IPS-20b (cell line): ENCODE measurements around the gene LTC4S.

Experiments
- H3K27ac ChIP-seq: one replicate; pipeline ENCODE4 v1.5.1; 2013; ENCODE audit warnings: low read length
- H3K27me3 ChIP-seq: 2 replicates; pipeline ENCODE4 v1.6.1; 2013; ENCODE audit warnings: mild to moderate bottlenecking, low read length, inconsistent platforms; ENCODE audit not compliant: insufficient read depth
- H3K36me3 ChIP-seq: 2 replicates; pipeline ENCODE4 v1.6.1; 2013; ENCODE audit warnings: low read depth, mild to moderate bottlenecking, inconsistent platforms, low read length, moderate library complexity; ENCODE audit not compliant: insufficient read depth
- H3K4me1 ChIP-seq: 2 replicates; pipeline ENCODE4 v1.6.1; 2013; ENCODE audit warnings: mild to moderate bottlenecking, control low read depth, inconsistent platforms, low read length, moderate library complexity; ENCODE audit not compliant: insufficient read depth
- H3K4me3 ChIP-seq: 2 replicates; pipeline ENCODE4 v1.5.1; 2013; ENCODE audit warnings: mild to moderate bottlenecking, low read length, inconsistent platforms
- H3K9ac ChIP-seq: 2 replicates; pipeline ENCODE4 v1.6.1; 2013; ENCODE audit warnings: low read depth, mild to moderate bottlenecking, inconsistent platforms, low read length, moderate library complexity
- H3K9me3 ChIP-seq: 2 replicates; pipeline ENCODE4 v1.6.1; 2013; ENCODE audit warnings: mild to moderate bottlenecking, low read depth, low read length, inconsistent platforms; ENCODE audit not compliant: insufficient read depth

LTC4S gene

GRCh38 chr5:179762781-179763176, 31.0 kb upstream of the LTC4S start:
- Histone ChIP-seq H3K36me3 (peaks cover 29% of the 10 kb centered on the region), H3K4me1 (peaks cover 21% of the 10 kb centered on the region), H3K9me3 (no peaks in the 10 kb centered on the region), H3K27me3 (no peaks in the 10 kb centered on the region), H3K9ac (no peak overlapping the region), H3K27ac (no peak overlapping the region), H3K4me3 (no peak overlapping the region)

GRCh38 chr5:179763215-179763945, 30.4 kb upstream of the LTC4S start:
- Histone ChIP-seq H3K9me3 (no peaks in the 10 kb centered on the region), H3K4me3 (no peak overlapping the region), H3K36me3 (peaks cover 34% of the 10 kb centered on the region), H3K27me3 (no peaks in the 10 kb centered on the region), H3K9ac (no peak overlapping the region; the same call in 1 of the 2 replicates), H3K27ac (no peak overlapping the region), H3K4me1 (peaks cover 21% of the 10 kb centered on the region)

- Histone ChIP-seq H3K36me3 (peaks cover 41% of the 10 kb centered on the region), H3K9me3 (no peaks in the 10 kb centered on the region), H3K27ac (no peak overlapping the region), H3K27me3 (no peaks in the 10 kb centered on the region), H3K4me1 (peaks cover 21% of the 10 kb centered on the region), H3K9ac (no peak overlapping the region), H3K4me3 (no peak overlapping the region)
These were observed 29.7 kb upstream of the LTC4S start for GRCh38 chr5:179764056-179764455.

- Histone ChIP-seq H3K4me1 (peaks cover 18% of the 10 kb centered on the region), H3K27me3 (no peaks in the 10 kb centered on the region), H3K27ac (no peak overlapping the region), H3K9me3 (no peaks in the 10 kb centered on the region), H3K9ac (no peak overlapping the region), H3K36me3 (peaks cover 55% of the 10 kb centered on the region), H3K4me3 (no peak overlapping the region)
These were observed 28.4 kb upstream of the LTC4S start for GRCh38 chr5:179765400-179765799.

- Histone ChIP-seq H3K9ac (no peak overlapping the region), H3K4me1 (peaks cover 18% of the 10 kb centered on the region), H3K36me3 (peaks cover 62% of the 10 kb centered on the region), H3K27ac (no peak overlapping the region), H3K4me3 (no peak overlapping the region), H3K9me3 (no peaks in the 10 kb centered on the region), H3K27me3 (no peaks in the 10 kb centered on the region)
These were observed 27.6 kb upstream of the LTC4S start for GRCh38 chr5:179766021-179766725.

GRCh38 chr5:179766726-179767455, 26.9 kb upstream of the LTC4S start:
- H3K4me1 ChIP-seq, result peaks cover 18% of the 10 kb centered on the region
- H3K27ac ChIP-seq, result no peak overlapping the region
- no peaks in the 10 kb centered on the region for H3K27me3 ChIP-seq
- no peak overlapping the region for H3K9ac ChIP-seq
- no peak overlapping the region for H3K4me3 ChIP-seq
- peaks cover 69% of the 10 kb centered on the region for H3K36me3 ChIP-seq
- H3K9me3 ChIP-seq, result no peaks in the 10 kb centered on the region

- no peak overlapping the region for H3K9ac ChIP-seq
- no peaks in the 10 kb centered on the region for H3K27me3 ChIP-seq
- no peak overlapping the region for H3K4me3 ChIP-seq
- H3K4me1 ChIP-seq, result peaks cover 12% of the 10 kb centered on the region
- no peaks in the 10 kb centered on the region for H3K9me3 ChIP-seq
- H3K36me3 ChIP-seq, result peaks cover 77% of the 10 kb centered on the region
- H3K27ac ChIP-seq, result no peak overlapping the region
These were observed 26.2 kb upstream of the LTC4S start for GRCh38 chr5:179767496-179768100.

- Histone ChIP-seq H3K27ac (no peak overlapping the region), H3K9me3 (no peaks in the 10 kb centered on the region), H3K27me3 (no peaks in the 10 kb centered on the region), H3K9ac (no peak overlapping the region), H3K4me3 (no peak overlapping the region), H3K4me1 (peaks cover 4% of the 10 kb centered on the region), H3K36me3 (peaks cover 84% of the 10 kb centered on the region)
These were observed 25.3 kb upstream of the LTC4S start for GRCh38 chr5:179768326-179769085.

- no peaks in the 10 kb centered on the region for H3K9me3 ChIP-seq
- H3K9ac ChIP-seq, result no peak overlapping the region
- H3K4me3 ChIP-seq, result no peak overlapping the region
- H3K27me3 ChIP-seq, result no peaks in the 10 kb centered on the region
- H3K36me3 ChIP-seq, result peaks cover 92% of the 10 kb centered on the region
- no peak overlapping the region for H3K27ac ChIP-seq
- no peaks in the 10 kb centered on the region; the same call in 1 of the 2 replicates for H3K4me1 ChIP-seq
These were observed 24.5 kb upstream of the LTC4S start for GRCh38 chr5:179769271-179769670.

GRCh38 chr5:179769796-179770195, 24.0 kb upstream of the LTC4S start:
- Histone ChIP-seq H3K4me1 (no peaks in the 10 kb centered on the region; the same call in 1 of the 2 replicates), H3K9ac (no peak overlapping the region), H3K4me3 (no peak overlapping the region), H3K27ac (no peak overlapping the region), H3K27me3 (no peaks in the 10 kb centered on the region), H3K9me3 (no peaks in the 10 kb centered on the region), H3K36me3 (peaks cover 97% of the 10 kb centered on the region)

- Histone ChIP-seq H3K4me3 (no peak overlapping the region), H3K9ac (no peak overlapping the region), H3K4me1 (no peaks in the 10 kb centered on the region), H3K36me3 (peaks cover 98% of the 10 kb centered on the region), H3K27ac (no peak overlapping the region), H3K9me3 (no peaks in the 10 kb centered on the region), H3K27me3 (no peaks in the 10 kb centered on the region)
These were observed 22.4 kb upstream of the LTC4S start for GRCh38 chr5:179771311-179771895.
